Fibroblast of the conjunctiva (primary cell): ENCODE data around the gene NEK11.

Source experiments
- DNase-seq: peaks from one replicate; pipeline ENCODE4 v3.0.0-alpha.2; 2010; ENCODE audit warnings: low read depth

The NEK11 gene

GRCh38 chr3:131141770-131142169 lies 115.1 kb downstream of the NEK11 start:
- no peak for DNase-seq

- DNase-seq = no peak
These were observed 115.9 kb downstream of the NEK11 start for GRCh38 chr3:131142580-131142979.

GRCh38 chr3:131143802-131144201 lies 117.1 kb downstream of the NEK11 start:
- DNase-seq = no peak

- no peak for DNase-seq
These were observed 120.9 kb downstream of the NEK11 start for GRCh38 chr3:131147534-131147933.

- no peak for DNase-seq
These were observed 131.8 kb downstream of the NEK11 start for GRCh38 chr3:131158434-131158833.

GRCh38 chr3:131162516-131162915 lies 135.8 kb downstream of the NEK11 start:
- no peak for DNase-seq

- no peak for DNase-seq
These were observed 141.2 kb downstream of the NEK11 start for GRCh38 chr3:131167867-131168266.

GRCh38 chr3:131169331-131169730 lies 142.7 kb downstream of the NEK11 start:
- no peak for DNase-seq

- no peak for DNase-seq
These were observed 146.0 kb downstream of the NEK11 start for GRCh38 chr3:131172502-131173200.

- no peak for DNase-seq
These were observed 148.1 kb downstream of the NEK11 start for GRCh38 chr3:131174752-131175151.

GRCh38 chr3:131178710-131179375 lies 152.2 kb downstream of the NEK11 start:
- no peak for DNase-seq

GRCh38 chr3:131192701-131193100 lies 166.0 kb downstream of the NEK11 start:
- DNase-seq = no peak

GRCh38 chr3:131193641-131194238 lies 167.1 kb downstream of the NEK11 start:
- no peak for DNase-seq

- DNase-seq = no peak
These were observed 168.1 kb downstream of the NEK11 start for GRCh38 chr3:131194816-131195215.

GRCh38 chr3:131200636-131201199 lies 174.0 kb downstream of the NEK11 start:
- DNase-seq = no peak

GRCh38 chr3:131216330-131216729 lies 189.7 kb downstream of the NEK11 start:
- DNase-seq = no peak

- no peak for DNase-seq
These were observed 190.1 kb downstream of the NEK11 start for GRCh38 chr3:131216801-131217200.

- no peak for DNase-seq
These were observed 190.6 kb downstream of the NEK11 start for GRCh38 chr3:131217296-131217741.

GRCh38 chr3:131218196-131218595 lies 191.5 kb downstream of the NEK11 start:
- no peak for DNase-seq

- DNase-seq = no peak
These were observed 195.1 kb downstream of the NEK11 start for GRCh38 chr3:131221731-131222130.

GRCh38 chr3:131222599-131222998 lies 195.9 kb downstream of the NEK11 start:
- no peak for DNase-seq

GRCh38 chr3:131223373-131224289 lies 197.0 kb downstream of the NEK11 start:
- DNase-seq = no peak
